ENCODE measurements around the gene KIAA1328. TPM values are rescaled to one million over a fixed set of nuclear protein-coding genes. Genes with fewer than 3 reads are reported as not detected.

KIAA1328 gene
- polyA plus RNA-seq, 1 donor (not counting 4 experiments of a cell fraction or from before 2014, with no cell fraction given) = 5.5 TPM

DNA sequence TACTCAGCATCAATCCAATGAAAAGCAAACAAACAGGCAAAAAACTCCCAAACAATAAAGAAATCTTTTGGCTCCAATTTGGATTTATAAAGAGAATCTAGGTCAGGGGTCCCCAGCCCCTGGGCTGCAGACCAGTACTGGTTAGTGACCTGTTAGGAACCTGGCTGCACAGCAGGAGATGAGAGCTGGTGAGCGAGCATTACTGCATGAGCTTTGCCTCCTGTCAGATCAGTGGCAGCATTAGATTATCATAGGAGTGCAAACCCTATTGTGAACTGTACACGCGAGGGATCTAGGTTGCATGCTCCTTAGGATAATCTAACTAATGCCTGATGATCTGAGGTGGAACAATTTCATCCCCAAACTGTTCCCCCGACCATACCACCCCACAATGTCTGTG lies 102.2 kb downstream of the KIAA1328 start:
- H3K79me2 ChIP-seq (ENCODE audit: control insufficient read depth, insufficient read depth, low read length) = no peaks in the 10 kb centered on the region
- FAIRE-seq (no peak), DNase-seq (ENCODE audit: low read depth, low spot score) (no peak)
- TF ChIP-seq, protein P1, sequence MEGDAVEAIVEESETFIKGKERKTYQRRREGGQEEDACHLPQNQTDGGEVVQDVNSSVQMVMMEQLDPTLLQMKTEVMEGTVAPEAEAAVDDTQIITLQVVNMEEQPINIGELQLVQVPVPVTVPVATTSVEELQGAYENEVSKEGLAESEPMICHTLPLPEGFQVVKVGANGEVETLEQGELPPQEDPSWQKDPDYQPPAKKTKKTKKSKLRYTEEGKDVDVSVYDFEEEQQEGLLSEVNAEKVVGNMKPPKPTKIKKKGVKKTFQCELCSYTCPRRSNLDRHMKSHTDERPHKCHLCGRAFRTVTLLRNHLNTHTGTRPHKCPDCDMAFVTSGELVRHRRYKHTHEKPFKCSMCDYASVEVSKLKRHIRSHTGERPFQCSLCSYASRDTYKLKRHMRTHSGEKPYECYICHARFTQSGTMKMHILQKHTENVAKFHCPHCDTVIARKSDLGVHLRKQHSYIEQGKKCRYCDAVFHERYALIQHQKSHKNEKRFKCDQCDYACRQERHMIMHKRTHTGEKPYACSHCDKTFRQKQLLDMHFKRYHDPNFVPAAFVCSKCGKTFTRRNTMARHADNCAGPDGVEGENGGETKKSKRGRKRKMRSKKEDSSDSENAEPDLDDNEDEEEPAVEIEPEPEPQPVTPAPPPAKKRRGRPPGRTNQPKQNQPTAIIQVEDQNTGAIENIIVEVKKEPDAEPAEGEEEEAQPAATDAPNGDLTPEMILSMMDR (optimal IDR thresholded peaks at IDR 0.05 in 1 of 3, IDR thresholded peaks at IDR 0.05 in 1 of 3, conservative IDR thresholded peaks at IDR 0.05 in 1 of 3; ENCODE audit: extremely low read depth in 1 of 3, insufficient read depth in 2 of 3, low read length in 3 of 3) = no peak
- no peak for TF ChIP-seq EZH2 (IDR thresholded peaks at IDR 0.05; ENCODE audit: low read length)
- H3K4me2 ChIP-seq (ENCODE audit: control insufficient read depth, extremely low read depth, insufficient read depth, low read depth, low read length) = no peak overlapping the region
- no peak overlapping the region for H3K9ac ChIP-seq (ENCODE audit: control insufficient read depth, extremely low read depth, insufficient read depth, low read length)
- dilution Hi-C loops (cut with MboI; ENCODE audit: extremely low pct_ligation_motif_present, low sequenced_read_pairs) = no loop called here
- no peak overlapping the region for H2AFZ ChIP-seq (ENCODE audit: control insufficient read depth, low read length)
- H3K27me3 ChIP-seq (ENCODE audit: control insufficient read depth, extremely low read depth, insufficient read depth, low read length) = no peaks in the 10 kb centered on the region
- H3K36me3 ChIP-seq (ENCODE audit: control insufficient read depth in 2 of 2, extremely low read depth in 1 of 2, insufficient read depth in 2 of 2, low read length in 2 of 2) = no peaks in the 10 kb centered on the region
- no peaks in the 10 kb centered on the region for H3K9me1 ChIP-seq (ENCODE audit: control insufficient read depth, extremely low read depth, insufficient read depth, low read length)
- no peaks in the 10 kb centered on the region for H3K9me3 ChIP-seq (ENCODE audit: control insufficient read depth, low read depth, low read length)
- no peak overlapping the region for H3K4me3 ChIP-seq (ENCODE audit: control insufficient read depth in 2 of 3, extremely low read depth in 1 of 3, insufficient read depth in 2 of 3, low read depth in 1 of 3, low read length in 3 of 3)
- H3K27ac ChIP-seq (ENCODE audit: control insufficient read depth, insufficient read depth, low read length) = no peak overlapping the region
- no peaks in the 10 kb centered on the region for H3K4me1 ChIP-seq (ENCODE audit: control insufficient read depth, extremely low read depth, insufficient read depth, low read length)
- no peaks in the 10 kb centered on the region for H4K20me1 ChIP-seq (ENCODE audit: control insufficient read depth, extremely low read depth, insufficient read depth, low read length)

DNA sequence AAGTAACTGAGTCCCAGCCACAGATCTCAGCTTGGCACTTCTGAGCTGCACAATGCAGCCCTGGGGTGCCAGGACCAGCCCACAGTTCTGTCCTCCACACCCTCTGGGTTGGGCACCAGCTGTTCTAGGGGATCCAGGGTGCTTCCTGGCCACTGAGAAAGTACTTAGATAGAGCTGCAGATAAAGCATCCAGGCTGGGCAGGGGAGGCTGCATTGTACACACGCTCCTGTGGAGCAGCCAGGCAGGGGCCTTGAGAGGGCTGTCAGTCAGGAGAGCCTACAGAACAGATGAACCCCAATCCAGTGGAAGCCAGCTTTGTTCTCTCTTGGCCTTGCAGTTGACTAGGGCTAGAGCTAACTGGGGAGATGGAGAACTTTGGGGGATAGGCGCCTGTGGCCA lies 104.6 kb downstream of the KIAA1328 start:
- TF ChIP-seq, protein P1 (optimal IDR thresholded peaks at IDR 0.05 in 1 of 3, IDR thresholded peaks at IDR 0.05 in 1 of 3, conservative IDR thresholded peaks at IDR 0.05 in 1 of 3; ENCODE audit: extremely low read depth in 1 of 3, insufficient read depth in 2 of 3, low read length in 3 of 3) = no peak
- FAIRE-seq (no peak), DNase-seq (ENCODE audit: low read depth, low spot score) (no peak)
- Histone ChIP-seq H3K4me1 (ENCODE audit: control insufficient read depth, extremely low read depth, insufficient read depth, low read length) (no peaks in the 10 kb centered on the region), H3K9ac (ENCODE audit: control insufficient read depth, extremely low read depth, insufficient read depth, low read length) (no peak overlapping the region), H3K9me1 (ENCODE audit: control insufficient read depth, extremely low read depth, insufficient read depth, low read length) (no peaks in the 10 kb centered on the region), H3K4me3 (ENCODE audit: control insufficient read depth in 2 of 3, extremely low read depth in 1 of 3, insufficient read depth in 2 of 3, low read depth in 1 of 3, low read length in 3 of 3) (no peak overlapping the region), H3K36me3 (ENCODE audit: control insufficient read depth in 2 of 2, extremely low read depth in 1 of 2, insufficient read depth in 2 of 2, low read length in 2 of 2) (no peaks in the 10 kb centered on the region), H3K27me3 (ENCODE audit: control insufficient read depth, extremely low read depth, insufficient read depth, low read length) (no peaks in the 10 kb centered on the region), H3K79me2 (ENCODE audit: control insufficient read depth, insufficient read depth, low read length) (no peaks in the 10 kb centered on the region), H2AFZ (ENCODE audit: control insufficient read depth, low read length) (no peak overlapping the region), H3K9me3 (ENCODE audit: control insufficient read depth, low read depth, low read length) (no peaks in the 10 kb centered on the region), H3K4me2 (ENCODE audit: control insufficient read depth, extremely low read depth, insufficient read depth, low read depth, low read length) (no peak overlapping the region), H4K20me1 (ENCODE audit: control insufficient read depth, extremely low read depth, insufficient read depth, low read length) (no peaks in the 10 kb centered on the region), H3K27ac (ENCODE audit: control insufficient read depth, insufficient read depth, low read length) (no peak overlapping the region)
- dilution Hi-C loops (cut with MboI; ENCODE audit: extremely low pct_ligation_motif_present, low sequenced_read_pairs) = no loop called here
